ENCODE measurements around the gene PLAAT3.
A peak's percentile ranks its signal among the peaks of the same experiment; 100 is the strongest.

DNA sequence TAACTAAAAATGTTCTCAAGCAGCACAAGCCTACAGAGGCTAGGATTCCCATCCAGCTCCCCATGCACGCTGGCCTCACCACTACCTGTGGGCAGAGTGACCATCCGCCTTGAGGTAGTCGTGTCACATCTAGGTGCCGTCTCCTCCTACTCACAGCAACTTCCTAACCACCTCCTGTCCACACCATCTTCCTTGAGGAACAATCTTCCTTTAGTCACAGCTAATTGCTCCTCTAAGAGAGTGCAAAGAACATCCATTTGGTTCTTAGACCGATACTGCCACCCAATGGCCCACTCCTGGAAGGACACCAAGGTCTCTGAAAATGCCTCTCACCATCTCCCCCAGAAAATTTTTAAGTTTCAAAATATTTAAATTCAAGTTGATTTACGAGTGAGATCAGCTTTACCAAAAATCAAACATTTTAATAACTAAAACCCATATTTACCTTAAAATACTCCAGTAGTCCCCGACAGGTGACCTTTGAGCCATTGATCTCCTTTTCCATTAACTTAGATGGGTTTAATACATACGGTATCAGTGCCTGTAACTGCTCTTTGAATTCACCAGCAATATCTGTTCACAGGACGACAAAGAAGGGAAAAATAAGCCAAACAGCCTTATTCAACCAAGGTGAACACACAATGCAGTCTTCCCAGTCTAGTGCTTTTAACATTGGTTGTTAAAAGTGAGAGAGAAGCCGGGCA is 21.7 kb upstream of the PLAAT3 start:
- TF ChIP-seq, protein P1, sequence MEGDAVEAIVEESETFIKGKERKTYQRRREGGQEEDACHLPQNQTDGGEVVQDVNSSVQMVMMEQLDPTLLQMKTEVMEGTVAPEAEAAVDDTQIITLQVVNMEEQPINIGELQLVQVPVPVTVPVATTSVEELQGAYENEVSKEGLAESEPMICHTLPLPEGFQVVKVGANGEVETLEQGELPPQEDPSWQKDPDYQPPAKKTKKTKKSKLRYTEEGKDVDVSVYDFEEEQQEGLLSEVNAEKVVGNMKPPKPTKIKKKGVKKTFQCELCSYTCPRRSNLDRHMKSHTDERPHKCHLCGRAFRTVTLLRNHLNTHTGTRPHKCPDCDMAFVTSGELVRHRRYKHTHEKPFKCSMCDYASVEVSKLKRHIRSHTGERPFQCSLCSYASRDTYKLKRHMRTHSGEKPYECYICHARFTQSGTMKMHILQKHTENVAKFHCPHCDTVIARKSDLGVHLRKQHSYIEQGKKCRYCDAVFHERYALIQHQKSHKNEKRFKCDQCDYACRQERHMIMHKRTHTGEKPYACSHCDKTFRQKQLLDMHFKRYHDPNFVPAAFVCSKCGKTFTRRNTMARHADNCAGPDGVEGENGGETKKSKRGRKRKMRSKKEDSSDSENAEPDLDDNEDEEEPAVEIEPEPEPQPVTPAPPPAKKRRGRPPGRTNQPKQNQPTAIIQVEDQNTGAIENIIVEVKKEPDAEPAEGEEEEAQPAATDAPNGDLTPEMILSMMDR (IDR thresholded peaks at IDR 0.05) = peak; percentile 81
- TF ChIP-seq POLR2AphosphoS5 (IDR thresholded peaks at IDR 0.05; ENCODE audit: low read depth, low read length) (no peak), SIN3A (IDR thresholded peaks at IDR 0.05; ENCODE audit: borderline replicate concordance, insufficient read depth, low read depth, low read length) (no peak)
- TF ChIP-seq, protein P2, sequence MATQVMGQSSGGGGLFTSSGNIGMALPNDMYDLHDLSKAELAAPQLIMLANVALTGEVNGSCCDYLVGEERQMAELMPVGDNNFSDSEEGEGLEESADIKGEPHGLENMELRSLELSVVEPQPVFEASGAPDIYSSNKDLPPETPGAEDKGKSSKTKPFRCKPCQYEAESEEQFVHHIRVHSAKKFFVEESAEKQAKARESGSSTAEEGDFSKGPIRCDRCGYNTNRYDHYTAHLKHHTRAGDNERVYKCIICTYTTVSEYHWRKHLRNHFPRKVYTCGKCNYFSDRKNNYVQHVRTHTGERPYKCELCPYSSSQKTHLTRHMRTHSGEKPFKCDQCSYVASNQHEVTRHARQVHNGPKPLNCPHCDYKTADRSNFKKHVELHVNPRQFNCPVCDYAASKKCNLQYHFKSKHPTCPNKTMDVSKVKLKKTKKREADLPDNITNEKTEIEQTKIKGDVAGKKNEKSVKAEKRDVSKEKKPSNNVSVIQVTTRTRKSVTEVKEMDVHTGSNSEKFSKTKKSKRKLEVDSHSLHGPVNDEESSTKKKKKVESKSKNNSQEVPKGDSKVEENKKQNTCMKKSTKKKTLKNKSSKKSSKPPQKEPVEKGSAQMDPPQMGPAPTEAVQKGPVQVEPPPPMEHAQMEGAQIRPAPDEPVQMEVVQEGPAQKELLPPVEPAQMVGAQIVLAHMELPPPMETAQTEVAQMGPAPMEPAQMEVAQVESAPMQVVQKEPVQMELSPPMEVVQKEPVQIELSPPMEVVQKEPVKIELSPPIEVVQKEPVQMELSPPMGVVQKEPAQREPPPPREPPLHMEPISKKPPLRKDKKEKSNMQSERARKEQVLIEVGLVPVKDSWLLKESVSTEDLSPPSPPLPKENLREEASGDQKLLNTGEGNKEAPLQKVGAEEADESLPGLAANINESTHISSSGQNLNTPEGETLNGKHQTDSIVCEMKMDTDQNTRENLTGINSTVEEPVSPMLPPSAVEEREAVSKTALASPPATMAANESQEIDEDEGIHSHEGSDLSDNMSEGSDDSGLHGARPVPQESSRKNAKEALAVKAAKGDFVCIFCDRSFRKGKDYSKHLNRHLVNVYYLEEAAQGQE (IDR thresholded peaks at IDR 0.05; ENCODE audit: insufficient read depth in 1 of 2, low read depth in 2 of 2, low read length in 1 of 2) = no peak
